ENCODE measurements around the gene PTPRN2. TPM values are rescaled to one million over a fixed set of nuclear protein-coding genes. Genes with fewer than 3 reads are reported as not detected.
A peak's percentile ranks its signal among the peaks of the same experiment; 100 is the strongest.
"Not testable (repeated sequence)": the region's sequence is repeated elsewhere in the genome, so short reads cannot be mapped to it uniquely, and the experiment has no call there.

Gene PTPRN2
- total and polyA plus RNA-seq, 2 donors from 2014 or later = 4.8 to 6.2 TPM

DNA sequence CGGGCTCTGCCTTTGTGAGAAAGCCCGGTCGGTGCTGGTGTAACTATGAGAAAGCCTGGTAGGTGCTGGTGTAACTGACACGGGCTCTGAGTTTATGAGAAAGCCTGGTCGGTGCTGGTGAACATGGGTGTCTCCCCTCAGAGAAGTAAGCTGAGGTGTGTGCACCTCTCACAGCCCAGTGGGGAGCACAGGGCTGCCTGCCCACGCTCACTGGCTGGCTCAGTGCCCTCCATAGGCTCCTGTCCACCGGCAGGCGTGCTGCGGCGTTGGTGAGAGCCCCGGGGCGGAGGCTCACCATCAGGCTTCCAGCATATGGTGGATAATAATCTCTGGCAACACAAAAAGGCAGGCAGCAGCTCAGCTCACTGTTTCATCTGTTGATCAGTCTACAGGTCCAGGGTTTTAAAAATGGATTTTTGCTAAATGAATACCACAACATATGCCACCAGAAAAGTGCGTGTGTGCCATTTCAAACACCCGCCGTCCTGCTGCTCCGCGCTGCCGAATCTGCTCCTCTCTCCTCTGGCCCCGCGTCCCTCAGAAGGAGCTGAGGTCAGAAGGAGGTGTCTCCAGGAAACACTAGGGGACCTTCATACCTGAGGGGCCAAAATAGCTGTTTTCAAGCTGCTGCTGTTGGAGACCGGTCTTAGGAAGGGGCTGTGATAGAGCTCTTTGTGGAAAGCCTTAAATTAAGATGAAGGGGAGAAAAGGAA lies 885.2 kb downstream of the PTPRN2 start:
- peaks cover 5% of the 10 kb centered on the region for H3K27me3 ChIP-seq (ENCODE audit: control insufficient read depth, insufficient read depth, low read length)
- H3K4me1 ChIP-seq (ENCODE audit: control insufficient read depth in 2 of 3, insufficient read depth in 2 of 3, low read depth in 1 of 3, low read length in 3 of 3) = no peaks in the 10 kb centered on the region
- FAIRE-seq (no peak), DNase-seq (peak in 1 of 5 donors; percentile 19)
- TF ChIP-seq, protein P1, sequence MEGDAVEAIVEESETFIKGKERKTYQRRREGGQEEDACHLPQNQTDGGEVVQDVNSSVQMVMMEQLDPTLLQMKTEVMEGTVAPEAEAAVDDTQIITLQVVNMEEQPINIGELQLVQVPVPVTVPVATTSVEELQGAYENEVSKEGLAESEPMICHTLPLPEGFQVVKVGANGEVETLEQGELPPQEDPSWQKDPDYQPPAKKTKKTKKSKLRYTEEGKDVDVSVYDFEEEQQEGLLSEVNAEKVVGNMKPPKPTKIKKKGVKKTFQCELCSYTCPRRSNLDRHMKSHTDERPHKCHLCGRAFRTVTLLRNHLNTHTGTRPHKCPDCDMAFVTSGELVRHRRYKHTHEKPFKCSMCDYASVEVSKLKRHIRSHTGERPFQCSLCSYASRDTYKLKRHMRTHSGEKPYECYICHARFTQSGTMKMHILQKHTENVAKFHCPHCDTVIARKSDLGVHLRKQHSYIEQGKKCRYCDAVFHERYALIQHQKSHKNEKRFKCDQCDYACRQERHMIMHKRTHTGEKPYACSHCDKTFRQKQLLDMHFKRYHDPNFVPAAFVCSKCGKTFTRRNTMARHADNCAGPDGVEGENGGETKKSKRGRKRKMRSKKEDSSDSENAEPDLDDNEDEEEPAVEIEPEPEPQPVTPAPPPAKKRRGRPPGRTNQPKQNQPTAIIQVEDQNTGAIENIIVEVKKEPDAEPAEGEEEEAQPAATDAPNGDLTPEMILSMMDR (IDR thresholded peaks at IDR 0.05; ENCODE audit: borderline replicate concordance, extremely low read depth, insufficient read depth) = no peak
- no peaks in the 10 kb centered on the region for H3K9me3 ChIP-seq (ENCODE audit: control insufficient read depth in 2 of 3, insufficient read depth in 1 of 3, low read length in 3 of 3)
- no peak overlapping the region for H3K9ac ChIP-seq (ENCODE audit: low read length in 3 of 3)
- H3K36me3 ChIP-seq (ENCODE audit: control insufficient read depth in 2 of 3, insufficient read depth in 3 of 3, low read length in 3 of 3) = no peaks in the 10 kb centered on the region
- H3K27ac ChIP-seq (ENCODE audit: low read depth in 2 of 2, low read length in 2 of 2) = no peak overlapping the region
- intact Hi-C loops (cut with DNase I) = no loop called here
- H3K4me3 ChIP-seq (ENCODE audit: low read length in 3 of 3) = no peak overlapping the region

DNA sequence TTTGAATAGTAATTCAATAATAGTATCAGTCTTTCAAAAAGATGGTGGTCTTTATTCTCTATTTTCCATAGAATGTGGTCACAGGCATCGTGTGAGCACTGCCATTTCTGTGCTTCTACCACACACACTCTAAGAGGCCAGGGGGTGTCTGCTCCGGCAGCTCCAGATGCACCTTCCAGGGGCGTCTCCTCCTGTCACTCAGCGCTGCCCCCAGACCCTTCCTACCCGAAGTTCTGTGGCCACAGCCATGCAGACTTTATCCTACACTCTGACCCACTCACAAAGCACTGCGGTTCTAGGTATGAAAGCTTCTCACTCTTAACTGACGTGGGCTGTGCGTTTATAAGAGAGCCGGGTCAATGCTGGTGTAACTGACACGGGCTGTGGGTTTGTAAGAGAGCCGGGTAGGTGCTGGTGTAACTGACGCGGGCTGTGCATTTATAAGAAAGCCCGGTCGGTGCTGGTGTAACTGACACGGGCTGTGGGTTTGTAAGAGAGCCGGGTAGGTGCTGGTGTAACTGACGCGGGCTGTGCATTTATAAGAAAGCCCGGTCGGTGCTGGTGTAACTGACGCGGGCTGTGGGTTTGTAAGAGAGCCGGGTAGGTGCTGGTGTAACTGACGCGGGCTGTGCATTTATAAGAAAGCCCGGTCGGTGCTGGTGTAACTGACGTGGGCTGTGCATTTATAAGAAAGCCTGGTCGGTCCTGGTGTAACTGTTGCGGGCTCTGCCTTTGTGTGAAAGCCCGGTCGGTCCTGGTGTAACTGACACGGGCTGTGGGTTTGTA lies 886.0 kb downstream of the PTPRN2 start:
- FAIRE-seq; intact Hi-C loops (cut with DNase I); H3K4me3 ChIP-seq (ENCODE audit: low read length in 3 of 3); H3K36me3 ChIP-seq (ENCODE audit: control insufficient read depth in 2 of 3, insufficient read depth in 3 of 3, low read length in 3 of 3); H3K27ac ChIP-seq (ENCODE audit: low read depth in 2 of 2, low read length in 2 of 2); DNase-seq; H3K4me1 ChIP-seq (ENCODE audit: control insufficient read depth in 2 of 3, insufficient read depth in 2 of 3, low read depth in 1 of 3, low read length in 3 of 3); H3K9me3 ChIP-seq (ENCODE audit: control insufficient read depth in 2 of 3, insufficient read depth in 1 of 3, low read length in 3 of 3); H3K27me3 ChIP-seq (ENCODE audit: control insufficient read depth, insufficient read depth, low read length); H3K9ac ChIP-seq (ENCODE audit: low read length in 3 of 3): not testable (repeated sequence)

DNA sequence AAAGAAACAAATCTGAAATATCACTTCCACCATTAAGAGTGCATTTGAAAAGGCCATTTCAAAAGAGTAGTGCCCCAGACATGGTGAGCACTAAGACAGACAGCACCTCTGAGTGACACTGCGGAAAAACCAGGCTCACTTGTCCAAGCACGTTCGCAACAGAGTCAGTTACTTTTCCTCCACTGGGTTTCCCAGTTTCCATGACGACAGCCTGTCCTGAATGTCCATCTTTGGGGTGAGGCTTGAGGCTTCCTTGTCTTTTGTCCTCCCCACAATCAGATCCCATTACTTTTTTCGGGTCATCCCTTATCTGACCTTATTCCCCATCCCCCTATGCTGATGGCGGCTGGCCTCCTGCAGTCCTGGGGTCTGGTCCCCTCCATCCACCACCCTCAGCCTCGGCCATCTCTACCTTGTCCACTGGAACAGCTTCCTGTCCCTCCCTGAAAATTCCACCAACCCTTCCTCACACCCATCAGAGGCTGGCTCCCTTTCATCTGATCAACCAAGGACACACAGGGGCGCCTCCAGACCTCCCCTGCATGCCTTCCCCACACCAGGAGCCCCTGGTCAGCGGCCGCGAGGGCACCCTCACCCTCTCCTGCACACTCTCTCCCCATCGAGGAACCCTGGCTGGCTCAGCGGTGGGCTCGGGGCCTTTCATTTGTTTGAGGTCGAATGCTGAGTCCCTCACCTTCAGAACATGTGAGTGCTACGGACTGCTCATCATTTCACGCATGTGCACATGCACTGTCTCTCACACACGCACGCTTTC lies 887.2 kb downstream of the PTPRN2 start:
- intact Hi-C loops (cut with DNase I) = no loop called here
- no peaks in the 10 kb centered on the region for H3K36me3 ChIP-seq (ENCODE audit: control insufficient read depth in 2 of 3, insufficient read depth in 3 of 3, low read length in 3 of 3)
- no peak for FAIRE-seq
- H3K27me3 ChIP-seq (ENCODE audit: control insufficient read depth, insufficient read depth, low read length) = peaks cover 5% of the 10 kb centered on the region
- H3K9me3 ChIP-seq (ENCODE audit: control insufficient read depth in 2 of 3, insufficient read depth in 1 of 3, low read length in 3 of 3) = no peaks in the 10 kb centered on the region
- H3K4me1 ChIP-seq (ENCODE audit: control insufficient read depth in 2 of 3, insufficient read depth in 2 of 3, low read depth in 1 of 3, low read length in 3 of 3) = no peaks in the 10 kb centered on the region
- TF ChIP-seq, protein P1 (IDR thresholded peaks at IDR 0.05; ENCODE audit: borderline replicate concordance, extremely low read depth, insufficient read depth) = no peak
- no peak overlapping the region for H3K9ac ChIP-seq (ENCODE audit: low read length in 3 of 3)
- H3K27ac ChIP-seq (ENCODE audit: low read depth in 2 of 2, low read length in 2 of 2) = no peak overlapping the region
- no peak for DNase-seq
- no peak overlapping the region for H3K4me3 ChIP-seq (ENCODE audit: low read length in 3 of 3)

Measured in kidney (tissue), 14 donors.